ENCODE results near the gene ZNF280B.

ZNF280B gene, protein sequence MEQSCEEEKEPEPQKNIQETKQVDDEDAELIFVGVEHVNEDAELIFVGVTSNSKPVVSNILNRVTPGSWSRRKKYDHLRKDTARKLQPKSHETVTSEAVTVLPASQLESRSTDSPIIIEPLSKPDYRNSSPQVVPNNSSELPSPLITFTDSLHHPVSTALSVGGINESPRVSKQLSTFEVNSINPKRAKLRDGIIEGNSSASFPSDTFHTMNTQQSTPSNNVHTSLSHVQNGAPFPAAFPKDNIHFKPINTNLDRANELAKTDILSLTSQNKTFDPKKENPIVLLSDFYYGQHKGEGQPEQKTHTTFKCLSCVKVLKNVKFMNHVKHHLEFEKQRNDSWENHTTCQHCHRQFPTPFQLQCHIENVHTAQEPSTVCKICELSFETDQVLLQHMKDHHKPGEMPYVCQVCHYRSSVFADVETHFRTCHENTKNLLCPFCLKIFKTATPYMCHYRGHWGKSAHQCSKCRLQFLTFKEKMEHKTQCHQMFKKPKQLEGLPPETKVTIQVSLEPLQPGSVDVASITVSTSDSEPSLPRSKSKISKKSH

DNA sequence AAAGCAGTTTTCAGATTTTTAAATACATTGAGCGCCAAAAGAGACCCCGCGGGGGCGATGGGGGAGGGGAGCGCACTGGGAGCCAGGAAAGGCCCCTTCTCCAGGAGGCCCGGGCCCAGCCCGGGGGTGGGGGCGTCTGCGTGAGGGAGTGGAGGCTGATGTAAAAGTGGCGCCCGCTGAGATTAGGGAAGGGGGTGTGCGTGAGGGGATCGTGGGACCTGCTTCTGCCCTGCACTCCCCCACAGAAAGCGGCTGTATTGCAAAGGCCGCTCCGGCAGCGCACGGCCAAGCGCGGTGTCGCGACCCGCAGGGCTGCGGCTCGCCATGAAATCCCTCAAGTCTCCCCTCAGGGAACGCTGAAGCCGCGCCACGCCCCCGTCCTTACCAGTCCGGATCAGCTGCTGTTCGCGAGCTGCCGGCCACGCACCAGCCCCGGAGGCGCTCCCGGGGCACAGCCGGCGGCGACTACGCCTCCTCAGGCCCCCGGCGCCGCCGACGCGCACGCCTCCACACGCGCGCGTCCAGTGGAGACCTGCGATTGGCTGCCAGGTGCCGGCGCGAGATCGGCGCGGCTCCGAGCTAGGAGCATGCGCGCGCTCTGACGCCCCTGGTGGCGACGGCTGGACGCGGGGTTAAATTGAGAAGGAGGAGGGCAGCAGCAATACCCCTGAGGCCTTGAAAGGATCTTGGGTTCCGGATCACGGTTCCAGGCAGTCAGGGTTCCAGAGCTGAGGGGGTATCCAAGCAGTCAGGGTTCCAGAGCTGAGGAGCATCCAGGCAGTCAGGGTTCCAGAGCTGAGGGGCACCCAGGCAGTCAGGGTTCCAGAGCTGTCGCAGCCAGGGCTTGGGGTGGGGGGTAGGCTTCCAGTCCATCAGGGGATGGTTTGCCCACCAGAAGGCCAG, at the start of gene ZNF280B:
TSS of gene ZNF280B (minus strand) at position 469 of the 903 bp plus-strand sequence. CDS start 19,344 bp downstream, outside the sequence.
- peak; percentile 90 for DNase-seq

DNA sequence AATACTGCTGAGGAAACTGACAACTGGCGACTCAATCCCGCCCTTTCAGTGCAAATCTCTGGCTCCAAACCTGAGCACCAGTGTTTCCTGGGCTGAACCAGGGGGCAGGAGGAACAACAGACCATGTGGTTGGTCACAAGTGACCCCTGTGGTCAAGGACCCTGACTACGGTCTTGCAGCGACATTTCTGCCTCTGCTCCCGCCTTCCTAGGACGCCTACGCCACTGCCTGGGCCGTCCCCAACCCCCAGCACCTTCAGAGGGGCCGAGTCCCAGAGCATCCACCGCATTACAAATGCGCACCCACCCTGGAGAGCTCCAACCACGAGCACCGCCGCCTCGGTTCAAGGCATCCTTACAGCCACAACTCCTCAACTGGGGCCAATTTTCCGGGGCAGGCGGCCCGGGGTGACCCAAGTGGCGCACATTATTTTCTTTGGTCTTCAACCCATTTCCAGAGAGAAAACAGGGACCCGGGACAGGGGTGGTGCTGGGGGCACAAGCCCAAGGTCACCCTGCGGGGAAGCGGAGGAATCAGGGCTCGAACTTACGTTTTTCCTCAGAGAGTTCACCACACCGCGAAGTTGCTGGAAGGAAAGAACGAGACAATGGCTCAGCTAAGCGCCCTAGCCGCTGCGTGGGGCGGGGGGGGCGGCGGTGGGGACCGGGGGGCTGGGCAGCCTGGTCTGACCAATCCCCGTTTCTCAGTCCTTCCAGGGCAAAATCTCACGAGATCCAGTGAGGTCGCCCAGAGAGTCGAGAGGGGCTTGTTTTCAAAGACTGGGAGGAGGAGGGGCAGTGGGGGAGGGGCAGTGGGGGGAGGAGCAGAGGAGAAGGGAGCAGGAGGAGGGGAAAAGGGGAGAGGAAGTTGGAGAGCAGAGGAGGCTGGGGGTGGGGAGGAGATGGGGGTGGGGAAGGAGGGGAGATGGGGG, 48.7 kb upstream of the ZNF280B start:
- no peak for DNase-seq

GRCh38 chr22:22556578-22556977, 48.0 kb upstream of the ZNF280B start:
- DNase-seq, result no peak

- no peak for DNase-seq
Measured at GRCh38 chr22:22555596-22555995, 47.1 kb upstream of the ZNF280B start.

GRCh38 chr22:22554587-22555284, 46.2 kb upstream of the ZNF280B start:
- DNase-seq, result no peak

GRCh38 chr22:22553735-22554586, 45.4 kb upstream of the ZNF280B start:
- DNase-seq, result no peak

DNA sequence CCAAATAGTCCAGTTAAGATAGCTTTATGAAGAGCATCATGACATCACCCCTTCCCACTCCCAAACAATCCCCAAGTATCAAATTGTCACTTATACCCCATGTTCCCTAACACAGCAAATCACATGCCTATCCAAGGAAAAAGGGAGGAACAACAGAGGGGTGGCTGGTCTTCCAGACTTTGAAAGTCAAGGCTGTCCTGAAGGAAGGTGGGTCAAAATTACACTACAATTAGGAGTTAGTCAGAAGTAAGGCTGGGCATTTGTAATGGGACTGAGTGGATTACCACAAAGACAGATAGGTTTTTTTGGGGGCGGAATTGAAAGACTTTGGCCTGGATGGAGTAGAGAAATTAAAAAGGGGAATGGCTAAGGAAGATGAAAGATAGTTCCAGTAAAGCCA, 44.6 kb upstream of the ZNF280B start:
- DNase-seq, result no peak

DNA sequence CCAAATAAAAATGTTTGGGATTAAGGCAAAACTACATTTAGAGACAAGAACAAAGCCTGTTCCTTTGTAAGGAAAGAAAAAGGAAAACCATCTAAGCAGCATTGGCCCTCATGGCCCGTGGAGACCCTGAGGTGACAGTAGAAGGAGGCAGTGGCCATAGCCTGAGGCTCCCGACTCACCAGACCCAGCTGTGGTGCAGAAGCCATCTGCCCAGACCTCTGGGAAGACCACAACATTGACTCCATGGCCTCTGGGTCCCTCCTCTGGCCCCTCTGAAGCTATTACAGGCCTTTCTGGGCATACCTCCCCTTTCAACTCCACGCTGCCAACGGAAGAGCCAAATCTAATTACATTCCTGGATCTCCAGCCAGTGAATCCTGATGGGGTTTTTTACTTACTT, 44.1 kb upstream of the ZNF280B start:
- no peak for DNase-seq

GRCh38 chr22:22550789-22551434, 42.4 kb upstream of the ZNF280B start:
- DNase-seq, result no peak

GRCh38 chr22:22548910-22549309, 40.4 kb upstream of the ZNF280B start:
- no peak for DNase-seq

- DNase-seq, result no peak
Measured at GRCh38 chr22:22548317-22548716, 39.8 kb upstream of the ZNF280B start.

GRCh38 chr22:22547692-22548300, 39.3 kb upstream of the ZNF280B start:
- DNase-seq, result no peak

DNA sequence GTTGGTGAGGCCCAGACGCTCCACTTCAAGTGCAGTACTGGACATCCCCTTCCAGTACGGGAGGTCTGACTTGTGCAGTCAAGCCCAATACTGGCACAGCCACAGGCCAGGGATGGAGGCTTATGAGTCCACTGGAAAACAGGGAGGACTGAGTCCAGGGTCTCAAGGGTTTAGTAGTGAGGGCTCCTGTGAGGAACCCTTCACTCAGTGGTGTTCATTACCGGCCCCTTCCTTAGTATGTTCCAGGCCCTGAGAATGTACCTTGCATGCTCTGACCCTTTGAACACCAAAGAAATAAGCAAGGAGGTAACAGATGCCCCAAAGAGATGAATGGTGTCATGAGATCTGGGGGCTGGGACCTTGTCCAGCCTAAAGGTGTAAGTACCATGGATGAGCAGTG, 38.7 kb upstream of the ZNF280B start:
- no peak for DNase-seq

GRCh38 chr22:22546490-22546889, 37.9 kb upstream of the ZNF280B start:
- DNase-seq, result no peak

DNA sequence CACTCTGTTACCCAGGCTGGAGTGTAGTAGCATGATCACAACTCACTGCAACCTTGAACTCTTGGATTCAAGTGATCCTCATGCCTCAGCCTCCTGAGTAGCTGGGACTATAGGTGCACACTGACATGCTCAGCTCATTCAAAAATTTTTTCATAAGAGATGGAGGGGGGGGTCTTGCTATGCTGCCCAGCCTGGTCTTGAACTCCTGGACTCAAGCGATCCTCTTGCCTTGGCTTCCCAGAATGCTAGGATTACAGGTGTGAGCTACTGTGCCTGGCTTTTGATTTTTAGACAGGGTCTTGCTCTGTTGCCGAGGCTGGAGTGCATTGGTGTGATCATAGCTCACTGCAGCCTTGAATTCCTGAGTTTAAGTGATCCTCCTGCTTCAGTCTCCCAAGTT, 36.5 kb upstream of the ZNF280B start:
- DNase-seq, result no peak

DNA sequence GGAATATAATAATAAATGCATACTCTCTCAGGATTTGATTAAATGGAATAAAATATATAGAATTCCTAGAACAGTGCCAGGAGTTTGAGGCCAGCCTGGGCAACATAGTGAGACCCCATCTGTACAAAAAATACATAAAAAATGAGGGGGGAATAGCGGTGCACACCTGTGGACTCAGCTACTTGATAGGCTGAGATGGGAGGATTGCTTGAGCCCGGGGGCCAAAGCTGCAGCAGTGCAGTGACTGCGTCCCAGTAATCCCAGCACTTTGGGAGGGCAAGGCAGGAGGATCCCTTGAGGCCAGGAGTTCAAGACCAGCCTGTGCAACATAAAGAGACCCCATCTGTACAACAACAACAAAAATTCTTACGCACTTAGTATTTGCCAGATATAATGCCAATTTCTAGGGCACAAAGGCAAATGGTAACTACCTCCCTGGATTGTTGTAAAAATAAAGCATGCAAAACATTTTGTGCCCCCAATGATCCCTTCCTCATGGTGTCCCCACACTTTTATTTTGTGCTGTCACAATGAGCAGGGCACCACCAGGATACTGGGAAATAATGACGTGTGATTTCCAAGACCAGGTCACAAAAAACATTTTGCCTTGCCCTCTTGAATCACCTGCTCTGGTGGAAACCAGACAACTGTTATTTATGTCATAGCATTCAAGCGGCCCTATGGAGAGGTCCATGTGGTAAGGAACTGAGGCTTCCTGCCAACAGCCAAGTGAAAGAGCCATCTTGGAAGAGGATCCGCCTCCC, 29.9 kb upstream of the ZNF280B start:
- DNase-seq, result no peak

GRCh38 chr22:22536916-22537315, 28.4 kb upstream of the ZNF280B start:
- DNase-seq, result no peak

DNA sequence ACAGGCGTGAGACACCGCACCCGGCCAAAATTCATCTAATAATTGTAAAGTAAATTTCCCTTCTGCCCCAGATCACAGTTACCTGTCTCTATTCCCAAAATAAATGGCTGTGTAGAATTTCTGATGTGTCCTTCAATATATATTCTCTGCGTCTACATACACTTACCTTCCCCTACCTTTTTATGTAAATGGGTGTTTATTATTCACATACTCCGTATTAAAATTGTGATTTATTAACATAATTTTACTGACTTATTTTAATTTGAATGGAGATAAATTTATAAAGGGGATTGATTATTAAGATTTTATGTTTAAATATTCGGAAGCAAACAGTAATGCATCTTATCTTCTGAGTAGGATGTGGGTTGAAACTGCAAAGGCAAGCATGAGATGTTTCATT, 28.0 kb upstream of the ZNF280B start:
- no peak for DNase-seq

- no peak for DNase-seq
Measured at GRCh38 chr22:22535662-22536061, 27.1 kb upstream of the ZNF280B start.

Measured in NCI-H2171 (cell line).